H1 (cell line): Measurements from ENCODE around the gene SNAP47. TPM values are rescaled to one million over a fixed set of nuclear protein-coding genes. Genes with fewer than 3 reads are reported as not detected.

Source experiments
- CTCF ChIA-PET: fragments of 300-600 bp; sonication (Branson Sonifier 250); formaldehyde crosslinking; loops from one replicate; lab custom pipeline; 2021; ENCODE audit not compliant: partially characterized antibody; lab: Charles Lee
- POLR2A ChIA-PET: fragments of 300-600 bp; sonication (Branson Sonifier 250); formaldehyde crosslinking; loops from one replicate; lab custom pipeline; 2021; ENCODE audit warnings: inconsistent platforms; ENCODE audit not compliant: partially characterized antibody; lab: Charles Lee
- DNase-seq, 2 experiments: peaks; one replicate each; pipeline versions ENCODE4 v3.0.0 to v3.0.0-alpha.2; 2010 to 2022; ENCODE audit warnings: low spot score in 2 of 2, low read depth in 1 of 2, mixed read lengths in 1 of 2
- FAIRE-seq: peaks from 2 replicates; lab custom pipeline; 2011; peaks lifted over from hg19 to GRCh38; lab: Jason Lieb, UNC
- H2AFZ ChIP-seq: 2 replicates; pipeline ENCODE4 v1.8.1; 2012; ENCODE audit warnings: low read length, inconsistent platforms
- H2AK5ac ChIP-seq: 2 replicates; pipeline ENCODE4 v1.6.1; 2013; ENCODE audit warnings: low read depth, low read length
- H2BK120ac ChIP-seq: replicated peaks from 2 replicates; pipeline ENCODE3; 2013; ENCODE audit warnings: low read depth, low read length, inconsistent platforms
- H2BK12ac ChIP-seq: 2 replicates; pipeline ENCODE4 v1.6.1; 2013; ENCODE audit warnings: low read depth, low read length
- H2BK15ac ChIP-seq: 2 replicates; pipeline ENCODE4 v1.6.1; 2013; ENCODE audit warnings: low read length
- H2BK20ac ChIP-seq: 2 replicates; pipeline ENCODE4 v1.6.1; 2013; ENCODE audit warnings: low read length
- H2BK5ac ChIP-seq: 2 replicates; pipeline ENCODE4 v1.6.1; 2013; ENCODE audit warnings: low read depth, low read length
- H3K14ac ChIP-seq: 2 replicates; pipeline ENCODE4 v1.6.1; 2013; ENCODE audit warnings: inconsistent platforms; ENCODE audit not compliant: insufficient read length
- H3K18ac ChIP-seq: 2 replicates; pipeline ENCODE4 v1.6.1; 2013; ENCODE audit warnings: low read length; ENCODE audit errors: extremely low read depth
- H3K23ac ChIP-seq: 2 replicates; pipeline ENCODE4 v1.6.1; 2013; ENCODE audit warnings: inconsistent platforms; ENCODE audit not compliant: insufficient read length
- H3K23me2 ChIP-seq: 2 replicates; pipeline ENCODE4 v1.6.1; 2013; ENCODE audit warnings: low read depth, low read length
- H3K27ac ChIP-seq: 2 replicates; pipeline ENCODE4 v1.6.1; 2011; ENCODE audit warnings: low read depth, low read length, inconsistent platforms
- H3K27me3 ChIP-seq, 4 experiments: replicated peaks in 1 of 4; 1 replicate in 1 of 4; 2 replicates in 3 of 4; pipeline versions ENCODE4 v1.6.1 to v1.8.1; 2011 to 2013; ENCODE audit warnings: low read length in 3 of 4, mild to moderate bottlenecking in 3 of 4, inconsistent platforms in 2 of 4, mixed read lengths in 2 of 4, moderate library complexity in 1 of 4; ENCODE audit not compliant: control insufficient read depth in 3 of 4, insufficient read depth in 3 of 4; ENCODE audit errors: extremely low read depth in 1 of 4
- H3K36me3 ChIP-seq, 4 experiments: 2 replicates each; pipeline versions ENCODE4 v1.6.1 to v1.8.1; 2011 to 2013; ENCODE audit warnings: mild to moderate bottlenecking in 4 of 4, low read length in 3 of 4, moderate library complexity in 2 of 4, control low read depth in 1 of 4, inconsistent platforms in 1 of 4; ENCODE audit not compliant: insufficient read depth in 4 of 4, control insufficient read depth in 2 of 4
- H3K4ac ChIP-seq: replicated peaks from 2 replicates; pipeline ENCODE3; 2013; ENCODE audit warnings: low read length, low read depth, mixed read lengths, inconsistent platforms; ENCODE audit not compliant: insufficient read length
- H3K4me1 ChIP-seq, 4 experiments: replicated peaks in 1 of 4; 1 replicate in 1 of 4; 2 replicates in 3 of 4; pipeline versions ENCODE4 v1.6.1 to v1.8.1; 2011 to 2013; ENCODE audit warnings: low read length in 3 of 4, inconsistent platforms in 2 of 4, mixed read lengths in 1 of 4; ENCODE audit not compliant: insufficient read depth in 4 of 4, control insufficient read depth in 3 of 4
- H3K4me2 ChIP-seq, 2 experiments: 2 replicates each; pipeline versions ENCODE4 v1.6.1 to v1.8.1; 2011 to 2013; ENCODE audit warnings: low read depth in 2 of 2, low read length in 2 of 2, control low read depth in 1 of 2, inconsistent platforms in 1 of 2, mild to moderate bottlenecking in 1 of 2; ENCODE audit not compliant: insufficient read depth in 1 of 2
- H3K4me3 ChIP-seq, 4 experiments: fragments of 200-600, 300-600 bp in 1 of 4; sonication (generic), shearing (Covaris generic), sonication (Bioruptor Twin) in 1 of 4; 2 replicates each; pipeline versions ENCODE4 v1.5.1 to v1.8.1; 2011 to 2016; ENCODE audit warnings: low read length in 4 of 4, low read depth in 3 of 4, control low read depth in 2 of 4, inconsistent platforms in 2 of 4, mild to moderate bottlenecking in 2 of 4, mixed read lengths in 1 of 4, moderate library complexity in 1 of 4; ENCODE audit not compliant: insufficient read depth in 2 of 4; ENCODE audit errors: extremely low read depth in 1 of 4
- H3K56ac ChIP-seq: replicated peaks from 2 replicates; pipeline ENCODE3; 2013; ENCODE audit warnings: low read depth, mild to moderate bottlenecking, mixed read lengths, low read length, inconsistent platforms; ENCODE audit not compliant: insufficient read length
- H3K79me1 ChIP-seq: 2 replicates; pipeline ENCODE4 v1.6.1; 2013; ENCODE audit warnings: low read depth, low read length, control low read depth
- H3K79me2 ChIP-seq, 2 experiments: 2 replicates each; pipeline versions ENCODE4 v1.6.1 to v1.8.1; 2012 to 2013; ENCODE audit warnings: low read length in 2 of 2, mild to moderate bottlenecking in 2 of 2, inconsistent platforms in 1 of 2; ENCODE audit not compliant: insufficient read depth in 2 of 2, control insufficient read depth in 1 of 2
- H3K9ac ChIP-seq, 4 experiments: replicated peaks in 1 of 4; 1 replicate in 1 of 4; 2 replicates in 3 of 4; pipeline versions ENCODE4 v1.6.1 to v1.8.1; 2011 to 2013; ENCODE audit warnings: low read depth in 3 of 4, low read length in 3 of 4, control low read depth in 2 of 4, mild to moderate bottlenecking in 2 of 4, moderate library complexity in 2 of 4, inconsistent platforms in 1 of 4; ENCODE audit errors: extremely low read depth in 1 of 4
- H3K9me3 ChIP-seq, 2 experiments: 2 replicates each; pipeline versions ENCODE4 v1.6.1 to v1.8.1; 2012 to 2013; ENCODE audit warnings: mild to moderate bottlenecking in 2 of 2, moderate library complexity in 2 of 2, control low read depth in 1 of 2, inconsistent platforms in 1 of 2, low read depth in 1 of 2, low read length in 1 of 2, mixed read lengths in 1 of 2; ENCODE audit not compliant: insufficient read depth in 2 of 2
- H4K20me1 ChIP-seq, 2 experiments: replicated peaks in 1 of 2; 2 replicates each; pipeline versions ENCODE3 to v1.8.1; 2011 to 2013; ENCODE audit warnings: inconsistent platforms in 2 of 2, low read length in 2 of 2, mild to moderate bottlenecking in 1 of 2; ENCODE audit not compliant: insufficient read depth in 2 of 2, control insufficient read depth in 1 of 2
- H4K5ac ChIP-seq: 2 replicates; pipeline ENCODE4 v1.6.1; 2013; ENCODE audit warnings: low read length, low read depth, mixed read lengths, inconsistent platforms; ENCODE audit not compliant: insufficient read length
- H4K8ac ChIP-seq: 2 replicates; pipeline ENCODE4 v1.8.0; 2013; ENCODE audit warnings: mild to moderate bottlenecking, moderate library complexity, low read length, inconsistent platforms; ENCODE audit not compliant: insufficient read depth; ENCODE audit errors: extremely low read depth
- H4K91ac ChIP-seq: replicated peaks from 2 replicates; pipeline ENCODE3; 2013; ENCODE audit warnings: low read length, mixed read lengths, inconsistent platforms; ENCODE audit not compliant: insufficient read length
- CHD2 ChIP-seq: IDR thresholded peaks from 2 replicates; pipeline ENCODE4 v1.6.1; 2012; ENCODE audit warnings: low read length, improper control_type of control experiment
- GABPA ChIP-seq: IDR thresholded peaks from 2 replicates; pipeline ENCODE4 v1.6.1; 2011; ENCODE audit warnings: mild to moderate bottlenecking, low read length, moderate library complexity, borderline replicate concordance; ENCODE audit not compliant: insufficient read depth
- JUND ChIP-seq: IDR thresholded peaks from 2 replicates; pipeline ENCODE4 v1.6.1; 2011; ENCODE audit warnings: mild to moderate bottlenecking, improper control_type of control experiment, low read length
- POLR2AphosphoS5 ChIP-seq: IDR thresholded peaks from 2 replicates; pipeline ENCODE4 v1.6.1; 2011; ENCODE audit warnings: low read depth, low read length
- SIX5 ChIP-seq: IDR thresholded peaks from 2 replicates; pipeline ENCODE4 v1.6.1; 2011; ENCODE audit warnings: mild to moderate bottlenecking, low read depth, low read length
- SP1 ChIP-seq: IDR thresholded peaks from 2 replicates; pipeline ENCODE4 v1.6.1; 2011; ENCODE audit warnings: low read depth, low read length
- SP4 ChIP-seq: IDR thresholded peaks from 2 replicates; pipeline ENCODE4 v1.6.1; 2012; ENCODE audit warnings: low read length, inconsistent platforms
- YY1 ChIP-seq: IDR thresholded peaks from 2 replicates; pipeline ENCODE4 v1.6.1; 2011; ENCODE audit warnings: low read depth, mild to moderate bottlenecking, low read length
- WGBS, 2 experiments: shearing (Covaris generic) in 1 of 2; methylation state at CpG; one replicate each; pipeline versions ENCODE4 v1.1.6 to v1.1.7; 2013 to 2015; ENCODE audit warnings: low lambda C conversion rate in 2 of 2, mixed read lengths in 2 of 2, inconsistent platforms in 1 of 2, low coverage in 1 of 2, missing lambda C conversion rate in 1 of 2; ENCODE audit not compliant: insufficient replicate concordance in 2 of 2, insufficient coverage in 1 of 2, insufficient read length in 1 of 2; ENCODE audit errors: extremely low coverage in 1 of 2, missing lambda C conversion rate in 1 of 2; 5-methylcytosine and 5-hydroxymethylcytosine counted together
- long read RNA-seq, 2 experiments: library from RNA in 1 of 2; library from capped mRNA in 1 of 2; stranded (forward); transcript quantifications; one replicate each; pipeline ENCODE4 v2.0.0, GENCODE V29; 2021; ENCODE audit warnings: inconsistent platforms in 1 of 2
- polyA minus RNA-seq, 3 experiments: library from RNA; depleted of rRNA, polyadenylated mRNA; stranded (reverse); fragments of >200 nt; gene quantifications; 1 replicate in 2 of 3; 2 replicates in 1 of 3; pipeline ENCODE4 v1.2.3, GENCODE V29; 2011
- polyA plus RNA-seq, 7 experiments: library from polyadenylated mRNA; depleted of rRNA in 3 of 7; stranded (reverse) in 5 of 7; unstranded in 2 of 7; fragments of >200 nt in 5 of 7; fragments of 200-250 nt in 2 of 7; gene quantifications; 1 replicate in 5 of 7; 2 replicates in 1 of 7; 4 replicates in 1 of 7; pipeline versions ENCODE4 v1.2.1 to v1.2.3, GENCODE V29; 2011 to 2013; ENCODE audit warnings: missing spikeins in 2 of 7, mixed read lengths in 2 of 7
- total RNA-seq: library from RNA; stranded (reverse); fragmentation: NEBNext Ultra II Directional; extraction: Animal tissue kit (Norgen Biotek cat#: 25700); gene quantifications from 2 replicates; pipeline ENCODE4 v1.2.1, GENCODE V29; 2021

The SNAP47 gene
- total RNA-seq (34.5 and 42.2 TPM in 2 replicates), polyA plus RNA-seq (2011; rRNA removed) (37.6 and 50.6 TPM in 2 replicates), polyA minus RNA-seq (2011; rRNA and poly(A)+ RNA removed) (38.0 and 45.5 TPM in 2 replicates)
- polyA plus RNA-seq (2011; cell fraction: cytosol; rRNA removed): 49.1 TPM
- 50.5 TPM for polyA plus RNA-seq (2011; cell fraction: nucleus; rRNA removed)
- polyA plus RNA-seq (2012, experiment 1 of 2): 35.1 to 40.8 TPM (median 39.9 TPM) in 4 replicates
- 46.2 TPM for polyA plus RNA-seq (2012, experiment 2 of 2)
- polyA plus RNA-seq (2013, experiment 1 of 2): 20.2 TPM
- 20.5 TPM for polyA plus RNA-seq (2013, experiment 2 of 2)
- polyA minus RNA-seq (2011; cell fraction: cytosol; rRNA and poly(A)+ RNA removed): 21.7 TPM
- polyA minus RNA-seq (2011; cell fraction: nucleus; rRNA and poly(A)+ RNA removed): 58.7 TPM
- long read RNA-seq, experiment 1, transcript SNAP47-202 (5 exons, 2,362 nt): major isoform, 5 of 42 reads
- long read RNA-seq, experiment 1, partial matches to known transcripts: 24 of 42 reads
- long read RNA-seq, experiment 1, other reads (novel, unspliced or antisense): 13 of 42 reads
- long read RNA-seq, experiment 2, transcript SNAP47-202 (5 exons, 2,362 nt): major isoform, 13 of 22 reads
- long read RNA-seq, experiment 2, partial matches to known transcripts: 6 of 22 reads
- long read RNA-seq, experiment 2, other reads (novel, unspliced or antisense): 2 of 22 reads

DNA sequence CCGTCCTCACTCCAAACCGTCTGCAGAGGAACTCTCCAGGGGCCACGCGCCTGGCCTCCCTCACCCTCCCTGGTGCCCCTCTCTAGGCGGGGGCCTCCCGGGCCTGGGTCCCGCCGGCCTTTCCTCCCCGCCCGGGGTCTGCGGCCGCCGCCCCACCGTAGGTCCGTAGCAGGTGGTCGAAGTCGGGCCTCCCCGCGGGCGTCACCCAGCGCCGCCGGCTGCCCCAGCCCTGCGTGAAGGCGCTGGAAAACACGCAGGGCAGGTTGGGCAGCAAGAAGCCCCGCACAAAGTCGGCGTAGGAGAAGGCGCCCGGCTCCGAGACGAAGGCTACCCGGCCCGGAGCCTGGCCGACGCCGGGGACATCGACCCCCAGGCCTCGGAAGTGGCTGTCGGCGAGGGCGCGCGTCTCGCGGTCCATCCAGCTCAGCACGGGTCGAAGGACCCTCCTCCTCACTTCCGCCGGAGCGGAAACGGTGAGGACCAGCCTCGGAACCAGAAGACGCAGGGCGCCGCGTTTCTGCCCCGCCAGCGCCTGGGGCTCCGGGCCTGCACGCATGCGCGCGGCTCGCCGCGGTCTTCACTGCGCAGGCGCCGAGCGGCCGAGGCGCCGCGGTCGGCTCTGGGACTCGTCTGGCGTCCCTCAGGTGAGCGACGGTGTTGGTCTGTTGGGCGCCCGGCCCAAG lies at the start of gene SNAP47, which contains the start of gene JMJD4:
SNAP47 (plus strand) TSS at position 580 of the 683 bp plus-strand sequence. CDS start 12,302 bp downstream, outside the sequence.
JMJD4 (minus strand) TSS at position 447 of the 683 bp plus-strand sequence; CDS start at position 418, 29 bp downstream.
- peaks cover 6 to 56% of the 10 kb centered on the region in 2 experiments; a peak in 3 of 4 replicates for H3K79me2 ChIP-seq
- no peak for FAIRE-seq
- 0 out of 2 replicates have a peak, but pooled peaks have one; percentile 7 for TF ChIP-seq SIX5
- TF ChIP-seq JUND: peak; percentile 22; the same call in 1 of the 2 replicates
- TF ChIP-seq YY1: 0 out of 2 replicates have a peak, but pooled peaks have one; percentile 23
- peak; percentile 53; the same call in 1 of the 2 replicates for TF ChIP-seq CHD2
- TF ChIP-seq SP4: peak; percentile 88
- peak; percentile 71; the same call in 1 of the 2 replicates for TF ChIP-seq POLR2AphosphoS5
- 0 out of 2 replicates have a peak, but pooled peaks have one; percentile 48 for TF ChIP-seq SP1
- peak; percentile 99 for TF ChIP-seq GABPA

More for the DNA sequence above, at the start of gene SNAP47, which contains the start of gene JMJD4:
- H4K20me1 ChIP-seq: peaks cover 7 to 29% of the 10 kb centered on the region in 2 experiments
- H3K23ac ChIP-seq: no peak within 1 kb of the TSS
- H3K23me2 ChIP-seq: peaks cover 9% of the 10 kb centered on the region
- CTCF ChIA-PET: interaction anchor here (0.5 to 1.9 kb wide), 4 partner anchors 10 to 301 kb away, joined by 3 to 6 read pairs (median 3); no protein-coding TSS in a partner anchor
- no peak within 1 kb of the TSS for H3K56ac ChIP-seq
- H3K4me1 ChIP-seq: peaks cover 0 to 10% (median 7%) of the 10 kb centered on the region in 4 experiments; a peak in 6 of 7 replicates
- DNase-seq: peak; percentile 88 to 96
- 2% methylated on average over 65 of the region's 83 CpGs; no CpG with 5 or more reads in 1 of the 2 experiments for WGBS, 2 experiments
- H2BK12ac ChIP-seq: no peak within 1 kb of the TSS; the same call in 1 of the 2 replicates
- H3K4me3 ChIP-seq: peak within 1 kb of the TSS; percentile 71 to 92 (median 90)
- H3K36me3 ChIP-seq: peaks cover 6 to 25% (median 11%) of the 10 kb centered on the region in 4 experiments; a peak in 6 of 8 replicates
- peak within 1 kb of the TSS; percentile 66 to 83 (median 74) for H3K9ac ChIP-seq
- no peak within 1 kb of the TSS for H2AK5ac ChIP-seq
- H2BK120ac ChIP-seq: no peak within 1 kb of the TSS
- no peaks in the 10 kb centered on the region for H3K27me3 ChIP-seq
- H3K14ac ChIP-seq: no peak within 1 kb of the TSS
- peak within 1 kb of the TSS; percentile 71 for H4K5ac ChIP-seq
- no peak within 1 kb of the TSS for H2BK15ac ChIP-seq
- peak within 1 kb of the TSS; percentile 32 for H4K91ac ChIP-seq
- H3K4ac ChIP-seq: no peak within 1 kb of the TSS
- peak within 1 kb of the TSS; percentile 90 for H3K18ac ChIP-seq
- peak within 1 kb of the TSS; percentile 63; the same call in 1 of the 2 replicates for H2BK5ac ChIP-seq
- peak within 1 kb of the TSS; percentile 96 to 98 for H3K4me2 ChIP-seq
- POLR2A ChIA-PET: interaction anchor here (0.6 to 2.0 kb wide), 5 partner anchors 9 to 565 kb away, joined by 3 to 4 read pairs (median 4); partner anchors contain the start of genes WNT9A and ZNF678
- H3K9me3 ChIP-seq: no peaks in the 10 kb centered on the region
- H2BK20ac ChIP-seq: no peak within 1 kb of the TSS
- H3K79me1 ChIP-seq: peaks cover 34% of the 10 kb centered on the region
- H4K8ac ChIP-seq: peak within 1 kb of the TSS; percentile 91
- H3K27ac ChIP-seq: peak within 1 kb of the TSS; percentile 34; the same call in 1 of the 2 replicates
- no peak within 1 kb of the TSS for H2AFZ ChIP-seq
